ENCODE data around the gene VDAC2. TPM values are rescaled to one million over a fixed set of nuclear protein-coding genes. Genes with fewer than 3 reads are reported as not detected.

Gene VDAC2
- total RNA-seq, 1 donor from 2014 or later: 204 TPM

DNA sequence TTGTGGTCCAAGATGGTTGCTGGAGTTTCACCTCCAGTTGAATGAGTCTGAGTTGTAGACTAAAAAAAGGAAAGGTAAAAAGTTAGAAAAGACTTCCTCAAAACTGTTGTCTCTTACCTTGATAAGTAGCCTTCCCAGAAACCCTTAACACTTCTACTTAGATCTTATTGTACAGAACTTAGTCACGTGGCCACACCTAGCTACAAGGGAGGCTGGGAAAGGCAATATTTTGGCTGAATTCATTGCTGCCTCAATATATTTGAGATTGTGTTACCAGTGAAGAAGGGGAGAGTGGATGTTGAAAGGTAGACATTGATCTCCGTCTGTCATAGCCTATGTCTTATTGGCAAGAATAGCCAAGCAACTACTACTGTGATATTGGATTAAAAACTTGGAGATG, 35.5 kb upstream of the VDAC2 start:
- no peak for DNase-seq (ENCODE audit: extremely low spot score, unreplicated experiment)

DNA sequence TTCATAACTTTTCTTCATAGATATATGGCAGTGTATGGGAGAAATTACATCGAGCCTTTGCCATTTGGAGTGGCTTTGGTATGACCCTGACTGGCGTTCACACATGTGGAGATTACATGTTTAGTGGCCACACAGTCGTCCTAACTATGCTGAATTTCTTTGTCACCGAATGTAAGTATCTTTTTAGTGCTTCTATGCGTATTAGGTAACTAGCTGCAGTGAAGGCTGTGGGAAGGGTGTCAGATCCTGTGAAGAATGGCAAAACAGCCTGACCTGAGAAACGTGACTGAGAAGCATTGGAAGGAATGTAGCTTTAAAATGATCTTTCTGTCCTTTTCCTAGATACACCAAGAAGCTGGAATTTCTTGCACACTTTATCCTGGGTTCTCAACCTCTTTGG, 34.5 kb upstream of the VDAC2 start:
- no peak overlapping the region for H3K27ac Mint-ChIP-seq
- H3K36me3 Mint-ChIP-seq: peaks cover 19% of the 10 kb centered on the region
- DNase-seq (ENCODE audit: extremely low spot score, unreplicated experiment): no peak
- no peaks in the 10 kb centered on the region for H3K4me1 Mint-ChIP-seq (ENCODE audit: unreplicated experiment)
- H3K27me3 Mint-ChIP-seq: no peaks in the 10 kb centered on the region
- TF ChIP-seq, protein P1, sequence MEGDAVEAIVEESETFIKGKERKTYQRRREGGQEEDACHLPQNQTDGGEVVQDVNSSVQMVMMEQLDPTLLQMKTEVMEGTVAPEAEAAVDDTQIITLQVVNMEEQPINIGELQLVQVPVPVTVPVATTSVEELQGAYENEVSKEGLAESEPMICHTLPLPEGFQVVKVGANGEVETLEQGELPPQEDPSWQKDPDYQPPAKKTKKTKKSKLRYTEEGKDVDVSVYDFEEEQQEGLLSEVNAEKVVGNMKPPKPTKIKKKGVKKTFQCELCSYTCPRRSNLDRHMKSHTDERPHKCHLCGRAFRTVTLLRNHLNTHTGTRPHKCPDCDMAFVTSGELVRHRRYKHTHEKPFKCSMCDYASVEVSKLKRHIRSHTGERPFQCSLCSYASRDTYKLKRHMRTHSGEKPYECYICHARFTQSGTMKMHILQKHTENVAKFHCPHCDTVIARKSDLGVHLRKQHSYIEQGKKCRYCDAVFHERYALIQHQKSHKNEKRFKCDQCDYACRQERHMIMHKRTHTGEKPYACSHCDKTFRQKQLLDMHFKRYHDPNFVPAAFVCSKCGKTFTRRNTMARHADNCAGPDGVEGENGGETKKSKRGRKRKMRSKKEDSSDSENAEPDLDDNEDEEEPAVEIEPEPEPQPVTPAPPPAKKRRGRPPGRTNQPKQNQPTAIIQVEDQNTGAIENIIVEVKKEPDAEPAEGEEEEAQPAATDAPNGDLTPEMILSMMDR (conservative IDR thresholded peaks at IDR 0.05): no peak
- H3K4me3 Mint-ChIP-seq: no peak overlapping the region
- H3K9me3 Mint-ChIP-seq: no peaks in the 10 kb centered on the region

More for the DNA sequence above, 35.5 kb upstream of the VDAC2 start:
- Mint-ChIP-seq H3K4me3 (no peak overlapping the region), H3K27me3 (no peaks in the 10 kb centered on the region), H3K27ac (no peak overlapping the region), H3K4me1 (ENCODE audit: unreplicated experiment) (no peaks in the 10 kb centered on the region), H3K36me3 (peaks cover 19% of the 10 kb centered on the region), H3K9me3 (no peaks in the 10 kb centered on the region)
- TF ChIP-seq, protein P1 (conservative IDR thresholded peaks at IDR 0.05): no peak

DNA sequence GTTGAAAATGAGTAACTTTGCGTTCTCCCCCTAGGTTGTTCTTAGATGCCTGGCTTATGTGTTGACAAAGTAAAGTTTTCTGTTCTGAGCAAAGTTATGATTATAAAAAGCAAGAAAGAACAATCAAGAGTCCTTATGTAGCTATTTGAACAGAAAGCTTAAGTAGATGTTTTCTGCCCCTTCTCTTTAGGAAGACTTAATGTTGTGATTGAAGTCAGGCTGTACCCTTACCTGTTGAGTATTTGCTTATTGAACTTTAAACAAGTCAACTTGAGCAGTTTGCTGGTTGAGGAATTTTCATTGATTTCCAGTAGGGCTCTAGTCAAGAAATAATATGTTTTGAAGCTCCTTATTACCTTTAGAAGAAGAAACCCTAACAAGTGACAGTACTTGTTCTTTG, 33.9 kb upstream of the VDAC2 start:
- Mint-ChIP-seq H3K9me3 (no peaks in the 10 kb centered on the region), H3K36me3 (peaks cover 19% of the 10 kb centered on the region), H3K27ac (no peak overlapping the region), H3K4me3 (no peak overlapping the region), H3K27me3 (no peaks in the 10 kb centered on the region), H3K4me1 (ENCODE audit: unreplicated experiment) (no peaks in the 10 kb centered on the region)
- TF ChIP-seq, protein P1 (conservative IDR thresholded peaks at IDR 0.05): no peak
- DNase-seq (ENCODE audit: extremely low spot score, unreplicated experiment): no peak

DNA sequence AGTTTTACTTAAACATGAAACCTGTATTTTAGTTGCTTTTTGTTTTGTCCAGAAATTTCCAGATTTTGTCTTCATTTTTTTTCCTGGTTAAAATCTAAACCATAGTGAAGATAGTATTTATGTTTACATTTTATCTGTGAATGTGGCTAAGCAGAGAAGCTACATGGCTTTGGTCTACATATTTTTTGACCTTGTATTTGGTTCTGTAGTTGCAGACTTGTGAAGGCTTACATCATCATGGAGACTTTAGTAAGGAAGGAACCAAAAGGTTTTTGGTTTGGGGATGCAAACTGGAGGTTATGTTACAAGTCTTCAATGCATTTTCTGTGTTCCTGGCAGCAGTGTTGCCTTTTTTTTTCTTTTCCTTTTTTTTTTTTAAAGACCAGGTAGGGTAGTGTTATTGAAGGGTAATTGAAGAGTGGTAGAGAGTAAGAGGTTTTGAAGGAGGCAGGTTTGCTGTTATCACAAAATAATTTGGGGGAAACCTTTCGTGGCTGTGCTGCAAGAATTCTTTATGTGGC, 30.9 kb upstream of the VDAC2 start:
- Mint-ChIP-seq H3K27ac (no peak overlapping the region), H3K9me3 (no peaks in the 10 kb centered on the region), H3K27me3 (no peaks in the 10 kb centered on the region), H3K4me3 (no peak overlapping the region), H3K4me1 (ENCODE audit: unreplicated experiment) (no peaks in the 10 kb centered on the region), H3K36me3 (peaks cover 21% of the 10 kb centered on the region)
- DNase-seq (ENCODE audit: extremely low spot score, unreplicated experiment): no peak
- TF ChIP-seq, protein P1 (conservative IDR thresholded peaks at IDR 0.05): no peak

DNA sequence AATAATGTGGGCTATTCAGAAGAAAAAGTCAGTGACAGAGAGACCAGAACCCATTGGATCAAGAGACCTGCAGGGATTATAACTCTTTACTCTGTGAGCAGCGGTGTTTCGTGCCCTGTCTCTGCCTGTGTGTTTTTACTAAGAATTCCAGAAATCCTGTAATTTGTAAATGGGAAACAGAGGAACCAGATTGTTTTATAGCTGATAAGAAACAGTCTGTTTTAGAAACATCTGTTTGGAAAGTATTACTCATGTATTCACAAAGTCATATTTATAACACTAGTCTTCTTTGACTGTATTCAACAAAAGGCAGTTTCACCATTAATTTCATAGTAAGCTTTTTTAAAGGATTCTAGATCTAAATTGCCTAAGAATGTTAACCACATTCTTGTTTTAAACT, 30.0 kb upstream of the VDAC2 start:
- peaks cover 17% of the 10 kb centered on the region for H3K36me3 Mint-ChIP-seq
- H3K4me3 Mint-ChIP-seq: no peak overlapping the region
- H3K27ac Mint-ChIP-seq: no peak overlapping the region
- no peak for DNase-seq (ENCODE audit: extremely low spot score, unreplicated experiment)
- no peaks in the 10 kb centered on the region for H3K27me3 Mint-ChIP-seq
- no peaks in the 10 kb centered on the region for H3K9me3 Mint-ChIP-seq
- TF ChIP-seq, protein P1 (conservative IDR thresholded peaks at IDR 0.05): no peak
- no peaks in the 10 kb centered on the region for H3K4me1 Mint-ChIP-seq (ENCODE audit: unreplicated experiment)

DNA sequence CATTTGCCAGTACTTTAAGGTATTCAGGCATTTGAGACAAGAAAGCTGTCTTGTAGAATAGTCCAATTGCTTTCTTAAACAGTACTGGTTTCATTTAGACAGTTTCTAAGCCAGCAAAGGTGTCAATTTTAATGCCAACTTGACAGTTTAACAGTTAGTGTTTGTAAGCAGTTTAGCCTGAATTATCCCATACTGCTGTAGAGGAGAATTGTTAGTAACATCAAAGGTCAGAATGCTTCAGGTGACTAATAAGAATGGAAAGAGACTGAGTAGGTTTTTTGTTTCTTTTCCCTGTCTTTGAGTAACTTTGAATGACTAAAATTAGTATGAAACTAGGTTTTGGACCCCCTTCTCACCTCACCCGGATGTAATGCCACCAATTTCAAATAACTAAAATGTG, 29.5 kb upstream of the VDAC2 start:
- TF ChIP-seq, protein P1 (conservative IDR thresholded peaks at IDR 0.05): no peak
- Mint-ChIP-seq H3K4me3 (no peak overlapping the region), H3K27me3 (no peaks in the 10 kb centered on the region), H3K27ac (no peak overlapping the region), H3K4me1 (ENCODE audit: unreplicated experiment) (no peaks in the 10 kb centered on the region), H3K36me3 (peaks cover 15% of the 10 kb centered on the region), H3K9me3 (no peaks in the 10 kb centered on the region)
- no peak for DNase-seq (ENCODE audit: extremely low spot score, unreplicated experiment)
